GM18498 (cell line): ENCODE data around the gene ZFAND2A.
"Not testable (repeated sequence)": the region's sequence is repeated elsewhere in the genome, so short reads cannot be mapped to it uniquely, and the experiment has no call there.

Experiments
- ATAC-seq: cut with Tn5 transposase; IDR thresholded peaks from one replicate; pipeline ENCODE4 v1.9.1; 2021; ENCODE audit warnings: mild to moderate bottlenecking, moderate library complexity; ENCODE audit not compliant: unreplicated experiment

Gene ZFAND2A

DNA sequence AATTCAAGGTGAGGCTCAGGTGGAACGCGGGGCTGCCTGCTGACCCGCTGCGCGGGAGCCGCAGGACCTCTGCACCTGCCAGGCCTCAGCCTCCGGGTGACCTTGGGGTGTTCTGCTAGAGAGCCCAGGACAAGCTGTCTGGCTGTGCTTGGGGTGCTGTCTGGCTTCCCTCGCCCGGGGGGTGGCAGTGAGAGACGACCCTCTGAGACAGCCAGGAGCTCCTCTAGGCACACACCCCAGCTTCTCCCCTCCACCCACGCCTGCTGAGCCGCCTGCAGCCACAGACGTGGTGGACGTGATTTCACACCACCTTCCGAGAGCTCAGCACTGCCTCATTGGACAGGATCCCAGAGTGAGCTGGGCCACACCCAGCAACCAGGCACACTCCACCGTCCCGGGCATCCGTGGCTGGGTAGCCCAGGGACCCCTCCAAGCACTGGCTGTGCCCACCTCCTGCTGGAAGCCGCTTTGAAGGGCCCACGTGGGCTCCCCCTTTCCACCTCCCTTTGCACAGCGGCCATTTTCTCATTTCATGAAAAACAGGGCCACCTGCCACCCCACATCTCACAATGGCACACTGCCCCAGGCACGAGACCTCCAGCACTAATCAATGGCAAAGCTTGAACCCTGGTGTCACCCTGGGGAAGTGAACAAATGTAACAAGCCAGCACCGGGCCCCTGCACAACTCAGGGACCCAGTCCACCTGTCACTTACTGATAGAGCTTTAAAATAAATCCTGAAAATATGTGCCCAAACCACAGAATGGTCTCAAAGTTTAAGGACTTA lies 35.0 kb downstream of the ZFAND2A start:
- ATAC-seq: no peak

DNA sequence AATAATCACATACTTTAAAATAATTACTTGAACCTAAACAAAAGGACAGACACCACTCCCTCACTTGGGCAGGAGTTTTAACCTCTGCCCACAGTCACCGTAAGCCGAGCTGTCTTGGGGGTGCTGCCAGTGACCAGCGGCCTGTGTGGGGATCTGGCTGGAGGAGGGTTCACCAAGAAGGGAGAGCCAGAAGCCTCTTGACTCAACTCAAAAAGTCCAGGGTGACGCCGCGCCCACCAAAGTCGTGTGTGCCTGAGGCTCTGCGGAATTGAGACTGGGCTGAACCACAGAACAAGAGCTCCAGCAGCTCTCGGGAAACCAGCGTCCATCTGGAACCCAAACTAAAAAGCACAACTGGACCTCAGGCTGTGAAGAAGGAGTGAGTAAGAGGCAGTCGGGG lies 35.8 kb downstream of the ZFAND2A start:
- ATAC-seq: no peak

GRCh38 chr7:1123715-1124114 lies 36.3 kb downstream of the ZFAND2A start:
- ATAC-seq: no peak

- ATAC-seq: no peak
Observed at GRCh38 chr7:1122832-1123501, 37.0 kb downstream of the ZFAND2A start.

GRCh38 chr7:1121886-1122831 lies 37.8 kb downstream of the ZFAND2A start:
- no peak for ATAC-seq

DNA sequence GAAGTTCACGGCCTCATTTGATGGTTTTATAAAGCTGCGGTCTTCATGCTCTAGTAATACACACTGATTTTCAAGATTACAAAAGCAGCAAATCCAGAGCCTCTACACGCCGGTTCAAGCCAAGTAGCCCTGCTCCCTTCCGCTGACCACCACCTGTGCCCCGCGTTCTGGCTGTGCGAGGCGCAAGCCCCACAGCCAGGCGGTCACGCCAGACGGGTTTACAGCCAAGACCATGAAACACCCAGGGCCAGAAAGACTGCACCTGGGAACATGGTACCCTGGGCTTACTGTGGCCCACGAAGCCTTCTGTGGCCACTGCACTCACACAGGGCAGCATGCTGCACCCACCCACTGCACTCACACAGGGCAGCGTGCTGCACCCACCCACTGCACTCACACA lies 38.5 kb downstream of the ZFAND2A start:
- no peak for ATAC-seq

- ATAC-seq: no peak
Observed at GRCh38 chr7:1120791-1121190, 39.2 kb downstream of the ZFAND2A start.

- ATAC-seq: no peak
Observed at GRCh38 chr7:1119201-1119600, 40.8 kb downstream of the ZFAND2A start.

GRCh38 chr7:1117321-1117928 lies 42.6 kb downstream of the ZFAND2A start:
- no peak for ATAC-seq

DNA sequence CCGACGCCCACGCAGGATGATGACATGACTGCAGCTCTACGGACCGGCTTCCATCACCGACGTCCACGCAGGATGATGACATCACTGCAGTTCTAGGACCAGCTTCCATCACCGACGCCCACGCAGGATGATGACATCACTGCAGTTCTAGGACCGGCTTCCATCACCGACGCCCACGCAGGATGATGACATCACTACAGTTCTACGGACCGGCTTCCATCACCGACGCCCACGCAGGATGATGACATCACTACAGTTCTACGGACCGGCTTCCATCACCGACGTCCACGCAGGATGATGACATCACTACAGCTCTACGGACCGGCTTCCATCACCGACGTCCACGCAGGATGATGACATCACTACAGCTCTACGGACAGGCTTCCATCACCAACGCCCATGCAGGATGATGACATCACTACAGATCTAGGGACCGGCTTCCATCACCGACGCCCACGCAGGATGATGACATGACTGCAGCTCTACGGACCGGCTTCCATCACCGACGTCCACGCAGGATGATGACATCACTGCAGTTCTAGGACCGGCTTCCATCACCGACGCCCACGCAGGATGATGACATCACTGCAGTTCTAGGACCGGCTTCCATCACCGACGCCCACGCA lies 43.5 kb downstream of the ZFAND2A start:
- ATAC-seq: not testable (repeated sequence)

DNA sequence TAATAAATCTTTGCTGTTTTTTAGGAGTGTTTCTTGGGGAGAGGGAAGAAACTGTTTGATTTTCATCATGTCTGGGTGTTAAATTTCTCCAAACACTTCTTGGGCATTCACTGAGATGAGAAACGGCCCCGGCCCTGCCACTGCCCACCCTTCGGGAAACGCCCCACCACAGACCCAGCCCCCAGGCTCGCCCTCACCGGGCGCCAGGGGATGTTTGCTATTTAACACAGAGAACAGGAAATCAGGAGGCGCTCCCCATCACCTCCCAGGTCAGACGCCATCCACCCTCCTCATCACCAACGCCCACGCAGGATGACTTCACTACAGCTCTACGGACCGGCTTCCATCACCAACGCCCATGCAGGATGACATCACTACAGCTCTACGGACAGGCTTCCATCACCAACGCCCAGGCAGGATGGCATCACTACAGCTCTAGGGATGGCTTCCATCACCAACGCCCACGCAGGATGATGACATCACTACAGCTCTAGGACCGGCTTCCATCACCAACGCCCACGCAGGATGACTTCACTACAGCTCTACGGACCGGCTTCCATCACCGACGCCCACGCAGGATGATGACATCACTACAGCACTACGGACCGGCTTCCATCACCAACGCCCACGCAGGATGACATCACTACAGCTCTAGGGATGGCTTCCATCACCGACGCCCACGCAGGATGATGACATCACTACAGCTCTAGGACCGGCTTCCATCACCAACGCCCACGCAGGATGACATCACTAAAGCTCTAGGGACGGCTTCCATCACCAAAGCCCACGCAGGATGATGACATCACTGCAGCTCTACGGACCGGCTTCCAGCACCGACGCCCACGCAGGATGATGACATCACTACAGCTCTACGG lies 44.6 kb downstream of the ZFAND2A start:
- not testable (repeated sequence) for ATAC-seq

DNA sequence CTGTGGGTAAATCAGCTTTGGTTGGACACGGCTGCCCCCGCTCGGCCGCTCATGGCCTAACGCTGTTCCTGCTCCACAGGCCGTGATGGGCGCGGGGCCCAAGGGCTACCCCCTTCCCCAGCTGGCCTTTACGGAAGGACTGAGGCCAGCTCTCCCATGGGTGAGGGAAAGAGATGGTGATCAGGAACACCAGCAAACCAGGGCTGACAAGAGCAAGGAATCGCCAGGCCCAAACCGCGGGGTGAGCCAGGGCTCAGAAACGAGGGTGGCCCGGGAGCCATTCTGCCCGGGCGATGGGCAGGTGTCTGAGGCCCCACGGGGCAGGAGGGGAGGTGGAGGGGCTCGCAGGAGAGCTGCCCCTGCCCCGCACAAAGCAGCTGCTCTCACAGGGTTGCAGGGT lies 45.5 kb downstream of the ZFAND2A start:
- no peak for ATAC-seq

DNA sequence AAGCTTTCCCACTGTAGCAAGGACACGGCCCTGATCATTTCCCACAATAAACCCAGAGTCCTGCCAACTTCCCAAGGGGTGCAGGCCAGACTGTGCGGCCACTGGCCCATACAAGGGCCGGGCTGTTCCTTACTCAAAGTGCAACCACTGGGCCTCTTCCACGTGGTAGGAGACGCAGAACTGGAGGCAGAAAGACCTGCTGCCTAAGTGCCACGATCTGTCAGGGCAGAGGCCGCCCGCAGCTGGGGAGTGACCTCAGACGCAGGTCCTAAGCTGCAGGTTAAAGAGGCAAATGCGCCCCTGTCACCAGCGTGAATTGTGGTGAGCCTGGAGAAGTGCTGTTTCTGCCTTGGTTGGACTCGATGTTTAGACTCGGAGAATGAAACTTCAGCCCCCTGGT lies 45.9 kb downstream of the ZFAND2A start:
- ATAC-seq: no peak

DNA sequence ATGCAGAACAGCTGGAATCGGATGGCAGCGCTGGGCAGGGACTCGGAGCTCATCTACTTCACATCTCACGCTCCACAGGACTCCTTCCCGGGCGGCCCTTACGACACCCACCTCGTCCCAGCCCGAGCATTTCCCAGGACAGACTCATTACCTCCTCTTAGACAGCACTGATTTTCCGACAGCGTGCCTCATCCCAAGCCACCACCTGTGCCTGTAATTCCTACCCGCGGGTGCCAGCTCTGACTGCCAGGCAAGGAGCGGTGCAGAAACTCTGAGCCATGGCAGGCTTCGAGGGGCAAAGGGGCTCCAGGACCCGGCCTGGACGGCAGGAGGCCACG lies 46.5 kb downstream of the ZFAND2A start:
- ATAC-seq: no peak

DNA sequence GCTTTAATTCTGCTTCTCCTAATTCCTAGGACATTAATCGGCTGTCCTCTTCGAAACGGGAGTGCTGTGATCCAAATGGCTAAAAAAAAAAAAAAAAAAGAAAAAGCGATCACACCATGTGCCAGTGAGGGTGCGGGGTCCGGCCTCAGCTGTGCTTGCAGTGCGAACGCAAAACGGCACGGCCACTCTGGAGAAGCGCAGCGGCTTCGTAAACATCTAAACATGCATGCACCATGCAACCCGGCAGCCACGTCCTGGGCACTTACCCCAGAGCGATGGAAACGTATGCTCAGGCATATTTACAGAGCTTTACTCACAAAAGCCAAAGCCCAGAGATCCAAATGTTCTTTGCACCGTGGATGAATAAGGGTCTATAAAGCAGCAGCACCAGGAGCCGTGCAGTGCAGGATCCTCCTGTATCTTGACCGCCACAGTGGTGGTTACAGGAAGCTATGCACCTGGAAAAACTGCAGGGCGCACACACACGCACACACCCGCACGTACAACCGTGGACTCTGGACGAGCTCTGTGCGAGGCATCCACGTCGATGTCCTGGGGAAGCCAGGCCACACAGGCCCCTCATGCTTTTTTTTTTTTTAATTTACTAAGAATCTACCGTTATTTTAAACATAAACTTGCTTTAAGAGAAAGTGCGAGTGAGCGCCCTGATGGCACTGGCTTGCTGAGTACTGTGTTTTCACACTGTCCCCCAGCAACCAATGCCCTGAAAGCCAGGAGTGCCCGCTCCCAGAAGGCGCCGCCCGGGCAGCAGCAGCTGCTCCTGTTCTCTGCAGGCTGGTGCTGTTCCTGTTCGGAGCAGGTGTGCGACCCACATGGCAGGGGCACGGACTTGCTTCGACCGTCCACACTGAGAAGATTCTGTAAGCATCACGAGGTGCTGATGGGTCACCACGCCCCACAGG lies 47.1 kb downstream of the ZFAND2A start:
- ATAC-seq: no peak

DNA sequence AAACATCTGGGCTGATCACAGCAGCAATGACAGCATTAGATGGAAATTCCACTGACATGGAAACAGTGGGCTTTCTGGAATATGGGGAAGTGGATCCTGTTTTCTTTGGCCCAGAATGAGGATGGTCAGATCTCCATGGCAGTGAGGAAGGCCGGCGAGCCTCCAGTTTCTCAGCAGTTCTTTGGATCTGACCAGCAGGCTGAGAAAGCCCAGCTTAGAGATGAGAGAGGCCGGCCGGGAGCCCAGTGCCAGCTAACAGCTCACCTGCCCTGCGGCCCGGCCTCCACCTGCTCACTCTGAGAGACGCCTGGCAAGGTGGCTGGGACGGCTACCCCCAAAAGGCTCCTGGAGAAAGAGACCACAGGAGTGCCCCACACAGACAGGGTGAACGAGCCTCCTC lies 47.9 kb downstream of the ZFAND2A start:
- no peak for ATAC-seq

GRCh38 chr7:1111156-1111555 lies 48.8 kb downstream of the ZFAND2A start:
- ATAC-seq: no peak

GRCh38 chr7:1110358-1110757 lies 49.6 kb downstream of the ZFAND2A start:
- ATAC-seq: no peak
